Gastrocnemius medialis (tissue), 4 donors: ENCODE results near the gene RIPOR3. TPM values are rescaled to one million over a fixed set of nuclear protein-coding genes. Genes with fewer than 3 reads are reported as not detected.
A peak's percentile ranks its signal among the peaks of the same experiment; 100 is the strongest.

ENCODE experiments used
- ATAC-seq, 2 donors: fragments of 150-250 bp; one replicate each; pipeline ENCODE4 v1.9.1; 2016
- DNase-seq, 2 donors: peaks; one replicate each; pipeline ENCODE4 v3.0.0-alpha.2; 2019
- H3K27ac ChIP-seq, 4 donors: fragments of 200-600 bp; sonication (generic); 1 replicate in 1 of 4; 2 replicates in 3 of 4; pipeline ENCODE4 v1.5.1; 2016 to 2018; ENCODE audit warnings: mild to moderate bottlenecking in 2 of 4, moderate library complexity in 1 of 4
- H3K27me3 ChIP-seq, 3 donors: fragments of 200-600 bp; sonication (generic) in 2 of 3; 1 replicate in 1 of 3; 2 replicates in 2 of 3; pipeline versions ENCODE4 v1.5.1 to v1.6.0; 2016 to 2019; ENCODE audit warnings: mild to moderate bottlenecking in 1 of 3, moderate library complexity in 1 of 3
- H3K36me3 ChIP-seq, 2 donors: fragments of 200-600 bp; sonication (generic) in 1 of 2; one replicate each; pipeline ENCODE4 v1.5.1; 2017 to 2018
- H3K4me1 ChIP-seq, 2 donors: fragments of 200-600 bp; sonication (generic) in 1 of 2; one replicate each; pipeline ENCODE4 v1.5.1; 2016 to 2017; ENCODE audit warnings: mild to moderate bottlenecking in 2 of 2
- H3K4me3 ChIP-seq, 4 donors: fragments of 200-600 bp; sonication (generic) in 3 of 4; 1 replicate in 1 of 4; 2 replicates in 3 of 4; pipeline ENCODE4 v1.5.1; 2016 to 2019; ENCODE audit warnings: mild to moderate bottlenecking in 2 of 4
- H3K9me3 ChIP-seq, 3 donors: fragments of 200-600 bp; sonication (generic) in 2 of 3; 1 replicate in 1 of 3; 2 replicates in 2 of 3; pipeline ENCODE4 v1.5.1; 2016 to 2019
- CTCF ChIP-seq, 5 experiments: fragments of 450-650 bp in 3 of 5; fragments of 200-600 bp in 2 of 5; sonication (generic) in 2 of 5; IDR thresholded peaks in 4 of 5; conservative IDR thresholded peaks in 1 of 5; 1 replicate in 4 of 5; 2 replicates in 1 of 5; pipeline ENCODE4 v1.5.1; 2016 to 2019; ENCODE audit warnings: antibody characterized with exemption in 5 of 5, mild to moderate bottlenecking in 3 of 5, moderate library complexity in 3 of 5
- POLR2A ChIP-seq, 2 donors: fragments of 450-650 bp; IDR thresholded peaks; one replicate each; pipeline ENCODE4 v1.6.1; 2017; ENCODE audit warnings: antibody characterized with exemption in 2 of 2, mild to moderate bottlenecking in 2 of 2, moderate library complexity in 2 of 2
- in situ Hi-C, 4 donors: fragments of 200-750 bp; cut with MboI; loops; one replicate each; pipeline versions ENCODE4 v1.15.0 to v1.8.0; 2017; ENCODE audit warnings: low sequenced_read_pairs in 4 of 4
- intact Hi-C: fragments of 100-400 bp; cut with DNase I; formaldehyde crosslinking; loops from one replicate; pipeline ENCODE4 v1.15.1; 2023; ENCODE audit warnings: low total_unique reads
- total RNA-seq, 4 donors: library from RNA; depleted of rRNA; stranded (reverse); fragments of >200 nt; gene quantifications; one replicate each; pipeline versions ENCODE4 v1.1.0 to v1.2.3, GENCODE V29; 2016

The RIPOR3 gene
- total RNA-seq, 4 donors from 2014 or later, result 5.3 to 12.5 (median 8.2) TPM

DNA sequence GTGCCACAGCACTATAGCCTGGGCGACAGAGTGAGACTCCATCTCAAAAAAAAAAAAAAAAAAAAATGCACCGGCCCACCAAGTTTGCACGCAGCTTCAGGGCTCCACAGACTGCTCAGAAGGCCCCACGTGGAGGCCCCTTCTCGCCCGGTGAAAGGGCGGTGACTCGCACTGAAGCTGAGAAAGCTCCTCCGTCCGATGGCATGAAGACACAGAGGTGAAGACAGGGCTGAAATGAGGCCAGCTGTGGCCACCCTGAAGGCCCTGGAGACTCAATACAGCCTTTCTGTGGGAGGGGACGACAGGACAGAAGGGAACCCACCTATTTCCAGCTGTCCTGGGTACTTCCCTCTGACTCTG, 97.1 kb downstream of the RIPOR3 start:
- DNase-seq (no peak), ATAC-seq (peak; percentile 3 to 10)
- Histone ChIP-seq H3K36me3 (peaks cover 0 to 13% of the 10 kb centered on the region in 2 donors), H3K9me3 (no peaks in the 10 kb centered on the region), H3K4me3 (no peak overlapping the region), H3K27ac (no peak overlapping the region), H3K4me1 (peaks cover 16 to 18% of the 10 kb centered on the region in 2 donors), H3K27me3 (peaks cover 16 to 24% (median 19%) of the 10 kb centered on the region in 3 donors)
- no peak for TF ChIP-seq CTCF (IDR thresholded peaks at IDR 0.05 in 4 of 5, conservative IDR thresholded peaks at IDR 0.05 in 1 of 5)
- no peak for TF ChIP-seq POLR2A (IDR thresholded peaks at IDR 0.05)
- intact Hi-C loops (no loop called here), in situ Hi-C loops (no loop called here)

- DNase-seq (no peak), ATAC-seq (no peak)
- H3K36me3 ChIP-seq, result peaks cover 0 to 16% of the 10 kb centered on the region in 2 donors
- in situ Hi-C loops (no loop called here), intact Hi-C loops (no loop called here)
- TF ChIP-seq POLR2A (IDR thresholded peaks at IDR 0.05) (no peak), CTCF (IDR thresholded peaks at IDR 0.05 in 4 of 5, conservative IDR thresholded peaks at IDR 0.05 in 1 of 5) (no peak)
- peaks cover 4 to 13% (median 13%) of the 10 kb centered on the region in 3 donors for H3K27me3 ChIP-seq
- H3K27ac ChIP-seq, result no peak overlapping the region
- H3K4me3 ChIP-seq, result no peak overlapping the region
- peaks cover 13 to 18% of the 10 kb centered on the region in 2 donors for H3K4me1 ChIP-seq
- H3K9me3 ChIP-seq, result no peaks in the 10 kb centered on the region
Observed at GRCh38 chr20:50593005-50593335, 98.4 kb downstream of the RIPOR3 start.

DNA sequence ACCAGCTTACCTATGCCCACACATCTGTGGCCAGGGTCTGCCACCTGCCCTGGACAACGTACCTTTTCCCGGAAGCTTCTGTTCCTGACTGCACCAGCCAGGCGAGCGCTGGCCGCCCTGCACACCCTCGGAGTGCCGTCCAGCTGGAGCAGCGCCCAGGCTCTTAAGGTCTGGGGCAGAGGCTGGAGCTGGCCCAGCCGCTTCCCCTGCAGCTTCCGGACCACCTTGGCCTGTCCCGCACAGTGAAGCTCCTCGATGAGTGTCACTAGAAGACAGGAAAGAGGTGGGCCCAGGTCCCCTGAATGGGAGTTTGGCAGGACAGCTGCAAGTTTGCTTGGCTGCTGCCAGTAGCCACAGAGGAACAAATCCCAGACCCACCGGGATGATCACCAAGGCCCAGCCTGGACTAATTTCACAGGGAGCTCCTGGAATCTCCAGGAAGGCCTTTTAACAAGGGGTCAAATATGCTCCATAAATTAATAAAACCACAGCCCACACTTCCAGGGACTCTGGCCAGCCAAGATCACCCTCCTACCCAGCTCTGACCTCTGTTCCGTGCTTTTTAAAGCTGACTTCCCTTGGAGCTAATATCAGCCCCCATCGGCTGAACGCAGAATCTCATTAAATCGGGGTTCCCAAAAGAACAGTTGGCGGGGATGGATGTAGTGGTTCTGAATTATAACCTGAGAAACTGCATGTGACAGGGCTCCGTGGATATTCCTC, 98.9 kb downstream of the RIPOR3 start:
- Histone ChIP-seq H3K36me3 (peaks cover 0 to 21% of the 10 kb centered on the region in 2 donors), H3K9me3 (no peaks in the 10 kb centered on the region), H3K4me1 (peaks cover 13 to 18% of the 10 kb centered on the region in 2 donors), H3K27ac (no peak overlapping the region), H3K27me3 (peaks cover 0 to 8% (median 8%) of the 10 kb centered on the region in 3 donors), H3K4me3 (no peak overlapping the region)
- ATAC-seq (no peak), DNase-seq (peak in 1 of 2 donors; percentile 48)
- no peak for TF ChIP-seq POLR2A (IDR thresholded peaks at IDR 0.05)
- TF ChIP-seq CTCF (IDR thresholded peaks at IDR 0.05 in 4 of 5, conservative IDR thresholded peaks at IDR 0.05 in 1 of 5), result no peak
- intact Hi-C loops, result no loop called here
- in situ Hi-C loops, result no loop called here

GRCh38 chr20:50591233-50591852, 100.0 kb downstream of the RIPOR3 start:
- no peak for DNase-seq
- H3K4me3 ChIP-seq, result no peak overlapping the region
- in situ Hi-C loops, result no loop called here
- intact Hi-C loops, result no loop called here
- no peak overlapping the region for H3K27ac ChIP-seq
- no peak for TF ChIP-seq POLR2A (IDR thresholded peaks at IDR 0.05)
- no peak for TF ChIP-seq CTCF (IDR thresholded peaks at IDR 0.05 in 4 of 5, conservative IDR thresholded peaks at IDR 0.05 in 1 of 5)
- peaks cover 0 to 32% of the 10 kb centered on the region in 2 donors for H3K36me3 ChIP-seq
- no peaks in the 10 kb centered on the region for H3K9me3 ChIP-seq
- no peak for ATAC-seq
- peaks cover 13 to 18% of the 10 kb centered on the region in 2 donors for H3K4me1 ChIP-seq
- no peaks in the 10 kb centered on the region for H3K27me3 ChIP-seq
